ENCODE data around the gene MRPL36. TPM values are rescaled to one million over a fixed set of nuclear protein-coding genes. Genes with fewer than 3 reads are reported as not detected.

MRPL36 gene
- total and polyA plus RNA-seq, 4 experiments from 2014 or later = 30.7 to 85.1 (median 54.7) TPM

- Mint-ChIP-seq H3K4me1 (peaks cover 11 to 52% (median 27%) of the 10 kb centered on the region in 4 donors), H3K27me3 (no peaks in the 10 kb centered on the region), H3K9me3 (no peaks in the 10 kb centered on the region), H3K4me3 (no peak overlapping the region), H3K27ac (no peak overlapping the region), H3K36me3 (peaks cover 66 to 89% of the 10 kb centered on the region in 2 donors)
- Histone ChIP-seq H3K27me3 (ENCODE audit: insufficient read depth, low read length) (no peaks in the 10 kb centered on the region), H3K4me1 (ENCODE audit: insufficient read depth, low read length) (peaks cover 10% of the 10 kb centered on the region), H3K27ac (ENCODE audit: low read depth, low read length) (no peak overlapping the region), H3K9me3 (ENCODE audit: control insufficient read depth in 1 of 2, low read length in 2 of 2) (no peaks in the 10 kb centered on the region), H3K4me3 (ENCODE audit: low read length in 2 of 2) (no peak overlapping the region), H3K36me3 (ENCODE audit: insufficient read depth, low read length) (peaks cover 81% of the 10 kb centered on the region)
- ChIA-PET CTCF (ENCODE audit: partially characterized antibody) (no interaction called here), POLR2A (ENCODE audit: partially characterized antibody) (interaction anchor here (0.9 to 1.4 kb wide), 2 partner anchors 8 to 16 kb away, joined by 4 read pairs; partner anchors contain the start of gene MRPL36)
- no peak for DNase-seq
- intact Hi-C loops (cut with micrococcal nuclease) = no loop called here
Observed at GRCh38 chr5:1808439-1808838, 8.8 kb upstream of the MRPL36 start.

DNA sequence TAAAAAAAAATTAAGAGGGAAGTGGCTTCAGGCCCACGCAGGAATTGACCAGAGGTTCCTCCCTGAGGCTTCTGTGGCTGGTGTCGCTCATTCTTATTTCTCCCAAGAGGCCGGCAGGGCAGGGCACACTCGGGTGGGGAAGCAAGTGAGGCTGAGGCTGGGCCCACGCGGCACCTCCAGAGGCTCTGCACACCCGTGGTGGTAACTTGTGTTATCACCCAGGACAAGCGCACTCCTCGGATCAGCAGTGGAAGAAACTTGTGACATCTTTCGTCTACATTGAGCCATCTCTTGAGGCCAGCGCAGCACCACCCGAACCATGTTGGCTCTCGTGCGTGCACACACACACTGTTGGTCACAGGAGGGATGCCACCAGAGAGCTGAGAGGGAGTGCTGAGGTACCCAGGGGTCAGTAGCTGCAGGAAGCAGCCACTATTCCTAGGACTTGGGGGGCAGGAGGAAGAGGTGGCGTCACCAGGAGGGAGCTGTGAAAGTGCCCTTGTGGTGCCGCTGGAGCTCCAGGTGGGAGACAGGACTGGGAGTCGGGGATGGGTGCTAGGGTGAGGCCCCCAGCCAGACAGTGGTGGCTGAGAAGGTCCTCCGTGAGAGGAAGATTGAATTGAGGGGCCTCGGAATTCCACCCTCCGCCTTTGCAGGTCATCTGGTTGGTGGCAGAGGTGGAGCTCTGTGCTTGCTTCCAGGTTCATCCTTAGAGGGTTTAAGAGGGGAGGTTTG, 8.0 kb upstream of the MRPL36 start:
- Mint-ChIP-seq H3K27me3 (no peaks in the 10 kb centered on the region), H3K4me3 (no peak overlapping the region), H3K4me1 (peaks cover 15 to 60% (median 33%) of the 10 kb centered on the region in 4 donors), H3K9me3 (no peaks in the 10 kb centered on the region), H3K36me3 (peaks cover 69 to 94% of the 10 kb centered on the region in 2 donors), H3K27ac (peak overlapping the region in 1 of 7 donors; percentile 48)
- ChIA-PET CTCF (ENCODE audit: partially characterized antibody) (interaction anchor here (0.7 kb wide), 1 partner anchor 53 kb away, joined by 4 read pairs; no protein-coding TSS in a partner anchor), POLR2A (ENCODE audit: partially characterized antibody) (interaction anchor here (1.4 kb wide), 1 partner anchor 15 kb away, joined by 4 read pairs; no protein-coding TSS in a partner anchor)
- no peak overlapping the region for H3K27ac ChIP-seq (ENCODE audit: low read depth, low read length)
- no peaks in the 10 kb centered on the region for H3K27me3 ChIP-seq (ENCODE audit: insufficient read depth, low read length)
- no peak overlapping the region for H3K4me3 ChIP-seq (ENCODE audit: low read length in 2 of 2)
- intact Hi-C loops (cut with micrococcal nuclease) = no loop called here
- H3K9me3 ChIP-seq (ENCODE audit: control insufficient read depth in 1 of 2, low read length in 2 of 2) = no peaks in the 10 kb centered on the region
- peaks cover 18% of the 10 kb centered on the region for H3K4me1 ChIP-seq (ENCODE audit: insufficient read depth, low read length)
- DNase-seq = no peak
- H3K36me3 ChIP-seq (ENCODE audit: insufficient read depth, low read length) = peaks cover 87% of the 10 kb centered on the region

GRCh38 chr5:1806974-1807373, 7.3 kb upstream of the MRPL36 start:
- DNase-seq = no peak
- Mint-ChIP-seq H3K9me3 (no peaks in the 10 kb centered on the region), H3K4me1 (peaks cover 17 to 66% (median 38%) of the 10 kb centered on the region in 4 donors), H3K4me3 (no peak overlapping the region), H3K36me3 (peaks cover 65 to 88% of the 10 kb centered on the region in 2 donors), H3K27me3 (no peaks in the 10 kb centered on the region), H3K27ac (peak overlapping the region in 1 of 7 donors; percentile 43)
- peaks cover 85% of the 10 kb centered on the region for H3K36me3 ChIP-seq (ENCODE audit: insufficient read depth, low read length)
- H3K27me3 ChIP-seq (ENCODE audit: insufficient read depth, low read length) = no peaks in the 10 kb centered on the region
- H3K4me3 ChIP-seq (ENCODE audit: low read length in 2 of 2) = no peak overlapping the region
- intact Hi-C loops (cut with micrococcal nuclease) = no loop called here
- no peaks in the 10 kb centered on the region for H3K9me3 ChIP-seq (ENCODE audit: control insufficient read depth in 1 of 2, low read length in 2 of 2)
- CTCF ChIA-PET (ENCODE audit: partially characterized antibody) = no interaction called here
- no peak overlapping the region for H3K27ac ChIP-seq (ENCODE audit: low read depth, low read length)
- POLR2A ChIA-PET (ENCODE audit: partially characterized antibody) = no interaction called here
- H3K4me1 ChIP-seq (ENCODE audit: insufficient read depth, low read length) = peaks cover 24% of the 10 kb centered on the region

- intact Hi-C loops (cut with micrococcal nuclease) = no loop called here
Observed at GRCh38 chr5:1806199-1806598, 6.6 kb upstream of the MRPL36 start.

DNA sequence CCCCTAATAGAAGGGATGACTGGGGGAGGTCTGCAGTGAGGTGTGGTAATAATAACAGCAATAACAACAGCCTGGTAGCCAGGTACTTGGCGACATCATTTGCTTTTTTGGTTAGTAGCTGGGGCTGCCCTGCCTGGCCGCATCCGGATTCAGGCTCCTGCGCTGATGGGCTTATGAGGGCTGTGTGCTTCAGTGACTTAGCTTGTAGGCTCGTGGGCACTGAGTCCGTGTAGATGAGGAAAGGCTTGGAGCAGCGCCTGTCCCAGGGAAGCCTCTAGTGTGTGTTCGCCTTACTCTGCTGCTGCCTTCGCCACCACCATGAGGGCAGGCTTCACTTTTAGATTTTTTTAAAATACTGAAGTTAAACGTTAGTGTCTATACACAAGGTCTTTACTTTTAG, 6.1 kb upstream of the MRPL36 start:
- H3K27ac Mint-ChIP-seq = peak overlapping the region in 2 of 7 donors; percentile 37 to 56
- H3K36me3 Mint-ChIP-seq = peaks cover 56 to 78% of the 10 kb centered on the region in 2 donors
- Histone ChIP-seq H3K4me1 (ENCODE audit: insufficient read depth, low read length) (peaks cover 31% of the 10 kb centered on the region), H3K36me3 (ENCODE audit: insufficient read depth, low read length) (peaks cover 79% of the 10 kb centered on the region), H3K4me3 (ENCODE audit: low read length in 2 of 2) (no peak overlapping the region), H3K9me3 (ENCODE audit: control insufficient read depth in 1 of 2, low read length in 2 of 2) (no peaks in the 10 kb centered on the region), H3K27me3 (ENCODE audit: insufficient read depth, low read length) (no peaks in the 10 kb centered on the region), H3K27ac (ENCODE audit: low read depth, low read length) (no peak overlapping the region)
- H3K4me3 Mint-ChIP-seq = no peak overlapping the region
- DNase-seq = no peak
- H3K4me1 Mint-ChIP-seq = peaks cover 18 to 63% (median 39%) of the 10 kb centered on the region in 4 donors
- ChIA-PET CTCF (ENCODE audit: partially characterized antibody) (interaction anchor here (1.0 kb wide), 1 partner anchor 42 kb away, joined by 3 read pairs; no protein-coding TSS in a partner anchor), POLR2A (ENCODE audit: partially characterized antibody) (no interaction called here)
- intact Hi-C loops (cut with micrococcal nuclease) = no loop called here
- no peaks in the 10 kb centered on the region for H3K27me3 Mint-ChIP-seq
- H3K9me3 Mint-ChIP-seq = no peaks in the 10 kb centered on the region

More at GRCh38 chr5:1806199-1806598, 6.6 kb upstream of the MRPL36 start:
- Histone ChIP-seq H3K4me3 (ENCODE audit: low read length in 2 of 2) (no peak overlapping the region), H3K36me3 (ENCODE audit: insufficient read depth, low read length) (peaks cover 79% of the 10 kb centered on the region), H3K9me3 (ENCODE audit: control insufficient read depth in 1 of 2, low read length in 2 of 2) (no peaks in the 10 kb centered on the region), H3K4me1 (ENCODE audit: insufficient read depth, low read length) (peaks cover 28% of the 10 kb centered on the region), H3K27ac (ENCODE audit: low read depth, low read length) (no peak overlapping the region), H3K27me3 (ENCODE audit: insufficient read depth, low read length) (no peaks in the 10 kb centered on the region)
- DNase-seq = no peak
- H3K9me3 Mint-ChIP-seq = no peaks in the 10 kb centered on the region
- peaks cover 18 to 66% (median 38%) of the 10 kb centered on the region in 4 donors for H3K4me1 Mint-ChIP-seq
- ChIA-PET POLR2A (ENCODE audit: partially characterized antibody) (no interaction called here), CTCF (ENCODE audit: partially characterized antibody) (no interaction called here)
- H3K4me3 Mint-ChIP-seq = no peak overlapping the region
- H3K27me3 Mint-ChIP-seq = no peaks in the 10 kb centered on the region
- H3K36me3 Mint-ChIP-seq = peaks cover 60 to 80% of the 10 kb centered on the region in 2 donors
- no peak overlapping the region for H3K27ac Mint-ChIP-seq

DNA sequence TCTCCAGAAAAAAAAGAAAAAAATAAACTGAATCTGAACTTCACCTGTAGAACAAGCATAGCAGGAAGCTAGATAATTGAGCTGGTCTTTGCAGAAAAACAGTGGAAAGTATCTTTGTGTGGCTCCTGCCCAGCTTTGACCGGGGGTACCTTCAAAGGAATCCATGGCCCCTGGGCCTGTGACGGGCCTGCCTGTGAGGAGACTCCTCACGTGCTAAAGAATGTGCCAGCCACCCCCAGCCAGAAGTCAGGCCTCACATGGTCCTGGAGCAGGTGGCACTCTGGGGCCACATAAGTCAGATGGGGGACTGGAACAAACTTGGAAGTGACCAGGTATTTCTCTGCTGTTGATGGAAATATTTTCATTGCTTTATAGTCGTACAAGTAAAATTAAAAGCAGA, 5.7 kb upstream of the MRPL36 start:
- Mint-ChIP-seq H3K27me3 (no peaks in the 10 kb centered on the region), H3K4me3 (no peak overlapping the region), H3K4me1 (peaks cover 18 to 65% (median 42%) of the 10 kb centered on the region in 4 donors), H3K9me3 (no peaks in the 10 kb centered on the region), H3K36me3 (peaks cover 51 to 78% of the 10 kb centered on the region in 2 donors), H3K27ac (no peak overlapping the region)
- H3K4me1 ChIP-seq (ENCODE audit: insufficient read depth, low read length) = peaks cover 35% of the 10 kb centered on the region
- ChIA-PET CTCF (ENCODE audit: partially characterized antibody) (interaction anchor here (1.0 kb wide), 1 partner anchor 42 kb away, joined by 3 read pairs; no protein-coding TSS in a partner anchor), POLR2A (ENCODE audit: partially characterized antibody) (no interaction called here)
- no peak overlapping the region for H3K27ac ChIP-seq (ENCODE audit: low read depth, low read length)
- no peaks in the 10 kb centered on the region for H3K9me3 ChIP-seq (ENCODE audit: control insufficient read depth in 1 of 2, low read length in 2 of 2)
- no peaks in the 10 kb centered on the region for H3K27me3 ChIP-seq (ENCODE audit: insufficient read depth, low read length)
- intact Hi-C loops (cut with micrococcal nuclease) = no loop called here
- H3K4me3 ChIP-seq (ENCODE audit: low read length in 2 of 2) = no peak overlapping the region
- DNase-seq = no peak
- peaks cover 75% of the 10 kb centered on the region for H3K36me3 ChIP-seq (ENCODE audit: insufficient read depth, low read length)

DNA sequence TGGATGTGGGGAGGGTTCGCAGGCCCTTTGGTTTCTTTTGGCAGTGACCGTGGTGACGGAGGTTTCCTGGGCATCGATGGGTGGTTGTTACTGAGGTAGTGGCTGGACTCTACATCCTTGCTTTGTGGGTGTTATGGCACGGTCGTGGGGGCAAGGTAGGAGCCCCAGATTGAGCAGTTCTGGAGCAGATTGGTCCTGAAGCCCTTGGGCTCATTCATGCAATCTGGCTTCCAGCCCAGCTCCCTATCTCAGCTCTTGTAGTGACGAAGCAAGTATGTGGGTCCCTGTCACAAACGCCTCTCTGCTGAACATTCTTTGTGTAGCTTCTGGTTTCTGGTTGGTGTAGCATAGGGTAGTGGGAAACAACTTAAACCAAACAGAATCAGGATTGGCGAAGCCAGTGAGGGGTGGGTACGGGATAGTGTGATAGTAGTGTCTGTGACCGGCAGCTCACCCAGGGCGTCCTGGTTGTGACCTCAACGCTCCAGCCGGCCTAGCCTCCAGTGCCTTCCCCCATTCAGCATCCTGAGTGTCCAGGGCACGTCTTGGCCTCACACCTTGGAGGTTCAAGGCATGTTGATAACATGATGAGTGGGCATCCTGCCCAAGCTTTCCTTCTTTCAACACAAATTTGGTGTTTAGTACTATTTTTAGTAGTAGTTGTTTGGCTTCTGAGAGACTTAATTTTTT, 4.5 kb upstream of the MRPL36 start:
- H3K9me3 Mint-ChIP-seq = no peaks in the 10 kb centered on the region
- peaks cover 64% of the 10 kb centered on the region for H3K36me3 ChIP-seq (ENCODE audit: insufficient read depth, low read length)
- CTCF ChIA-PET (ENCODE audit: partially characterized antibody) = no interaction called here
- H3K4me3 Mint-ChIP-seq = peak overlapping the region in 3 of 8 donors; percentile 13 to 39 (median 35)
- no peak for DNase-seq
- peak overlapping the region in 4 of 7 donors; percentile 31 to 72 (median 57) for H3K27ac Mint-ChIP-seq
- H3K27me3 ChIP-seq (ENCODE audit: insufficient read depth, low read length) = no peaks in the 10 kb centered on the region
- peaks cover 37% of the 10 kb centered on the region for H3K4me1 ChIP-seq (ENCODE audit: insufficient read depth, low read length)
- H3K27me3 Mint-ChIP-seq = no peaks in the 10 kb centered on the region
- H3K36me3 Mint-ChIP-seq = peaks cover 46 to 77% of the 10 kb centered on the region in 2 donors
- H3K4me1 Mint-ChIP-seq = peaks cover 19 to 67% (median 42%) of the 10 kb centered on the region in 4 donors
- H3K9me3 ChIP-seq (ENCODE audit: control insufficient read depth in 1 of 2, low read length in 2 of 2) = no peaks in the 10 kb centered on the region
- POLR2A ChIA-PET (ENCODE audit: partially characterized antibody) = interaction anchor here (1.6 kb wide), 1 partner anchor 11 kb away, joined by 7 read pairs; no protein-coding TSS in a partner anchor
- no peak overlapping the region for H3K27ac ChIP-seq (ENCODE audit: low read depth, low read length)
- intact Hi-C loops (cut with micrococcal nuclease) = loop anchor here (5.0 kb wide), 1 partner anchor 67 kb away; no protein-coding TSS in a partner anchor
- H3K4me3 ChIP-seq (ENCODE audit: low read length in 2 of 2) = no peak overlapping the region
